Stomach (tissue), 9 donors: ENCODE data around the gene MTX3. TPM values are rescaled to one million over a fixed set of nuclear protein-coding genes. Genes with fewer than 3 reads are reported as not detected.

Experiments
- DNase-seq, 2 donors: peaks; one replicate each; pipeline versions ENCODE4 v3.0.0 to v3.0.0-alpha.2; 2013 to 2019
- H3K27ac ChIP-seq, 5 donors: fragments of 200-600 bp in 4 of 5; sonication (generic) in 4 of 5; one replicate each; pipeline ENCODE4 v1.5.1; 2013 to 2019; ENCODE audit warnings: mild to moderate bottlenecking in 1 of 5, moderate library complexity in 1 of 5
- H3K27me3 ChIP-seq, 3 donors: fragments of 200-600 bp; sonication (generic); one replicate each; pipeline ENCODE4 v1.5.1; 2017 to 2019; ENCODE audit warnings: mixed run types in 1 of 3
- H3K36me3 ChIP-seq, 4 donors: fragments of 200-600 bp; sonication (generic); 1 replicate in 3 of 4; 2 replicates in 1 of 4; pipeline ENCODE4 v1.5.1; 2016 to 2019
- H3K4me1 ChIP-seq, 4 donors: fragments of 200-600 bp; sonication (generic); one replicate each; pipeline ENCODE4 v1.5.1; 2016 to 2019
- H3K4me3 ChIP-seq, 4 donors: fragments of 200-600 bp; sonication (generic) in 3 of 4; one replicate each; pipeline ENCODE4 v1.5.1; 2016 to 2019; ENCODE audit warnings: mild to moderate bottlenecking in 1 of 4
- H3K9me3 ChIP-seq, 4 donors: fragments of 200-600 bp; sonication (generic); one replicate each; pipeline ENCODE4 v1.5.1; 2016 to 2019
- CTCF ChIP-seq, 7 experiments: fragments of 450-650 bp in 4 of 7; fragments of 200-600 bp in 3 of 7; sonication (generic) in 3 of 7; IDR thresholded peaks; one replicate each; pipeline ENCODE4 v1.5.1; 2016 to 2019; ENCODE audit warnings: antibody characterized with exemption in 7 of 7, control low read depth in 2 of 7, mild to moderate bottlenecking in 1 of 7
- EP300 ChIP-seq: sonication (generic); formaldehyde crosslinking; IDR thresholded peaks from one replicate; pipeline ENCODE4 v1.6.1; 2017; ENCODE audit warnings: antibody characterized with exemption
- POLR2A ChIP-seq, 4 donors: fragments of 450-650 bp; IDR thresholded peaks; one replicate each; pipeline ENCODE4 v1.6.1; 2016; ENCODE audit warnings: antibody characterized with exemption in 4 of 4, control low read depth in 2 of 4, mild to moderate bottlenecking in 1 of 4, moderate library complexity in 1 of 4
- POLR2AphosphoS5 ChIP-seq, 3 donors: sonication (generic); formaldehyde crosslinking; IDR thresholded peaks; one replicate each; pipeline ENCODE4 v1.6.1; 2016; ENCODE audit warnings: antibody characterized with exemption in 3 of 3
- WGBS, 5 donors: extraction: QIAGEN DNeasy Blood & Tissue Kit in 3 of 5; methylation state at CpG; one replicate each; pipeline versions ENCODE4 v1.1.5 to v1.1.7; 2013 to 2018; 5-methylcytosine and 5-hydroxymethylcytosine counted together
- intact Hi-C: fragments of 100-400 bp; cut with DNase I; formaldehyde crosslinking; loops from one replicate; pipeline ENCODE4 v1.15.1; 2023; ENCODE audit warnings: low total_unique reads
- polyA plus RNA-seq, 3 donors: library from polyadenylated mRNA; stranded (reverse); fragments of 200-250 nt; gene quantifications; one replicate each; pipeline ENCODE4 v1.2.3, GENCODE V29; 2013
- total RNA-seq, 5 donors: library from RNA; depleted of rRNA; stranded (reverse); fragments of >200 nt; gene quantifications; one replicate each; pipeline versions ENCODE4 v1.1.0 to v1.2.3, GENCODE V29; 2014 to 2016
- donor health status: healthy with polysubstance abuse.
- donor health status: Bipolar disorder and iron deficiency.
- donor health status: healthy.

Gene MTX3
- total and polyA plus RNA-seq, 8 donors, result 0.58 to 26.8 (median 5.0) TPM

GRCh38 chr5:79984363-79984762 is 6.7 kb downstream of the MTX3 start:
- H3K27me3 ChIP-seq, result no peaks in the 10 kb centered on the region
- peaks cover 0 to 4% (median under 1%) of the 10 kb centered on the region in 4 donors for H3K4me1 ChIP-seq
- H3K36me3 ChIP-seq, result peaks cover 13 to 98% (median 90%) of the 10 kb centered on the region in 4 donors
- no peak overlapping the region for H3K27ac ChIP-seq
- no peaks in the 10 kb centered on the region for H3K9me3 ChIP-seq
- TF ChIP-seq POLR2A (IDR thresholded peaks at IDR 0.05) (no peak), POLR2AphosphoS5 (IDR thresholded peaks at IDR 0.05) (no peak), CTCF (IDR thresholded peaks at IDR 0.05) (no peak)
- no peak overlapping the region for H3K4me3 ChIP-seq
- no peak for DNase-seq
- intact Hi-C loops, result no loop called here

GRCh38 chr5:79983618-79984017 is 7.4 kb downstream of the MTX3 start:
- intact Hi-C loops, result no loop called here
- DNase-seq, result no peak
- Histone ChIP-seq H3K4me3 (no peak overlapping the region), H3K27ac (no peak overlapping the region), H3K27me3 (no peaks in the 10 kb centered on the region), H3K4me1 (no peaks in the 10 kb centered on the region), H3K36me3 (peaks cover 13 to 100% (median 90%) of the 10 kb centered on the region in 4 donors), H3K9me3 (no peaks in the 10 kb centered on the region)
- WGBS, 5 donors, result 85 to 94% (median 92%) methylated on average over 7 of the region's 7 CpGs
- no peak for TF ChIP-seq POLR2AphosphoS5 (IDR thresholded peaks at IDR 0.05)
- TF ChIP-seq CTCF (IDR thresholded peaks at IDR 0.05), result no peak

GRCh38 chr5:79982136-79982535 is 8.9 kb downstream of the MTX3 start:
- H3K4me1 ChIP-seq, result no peaks in the 10 kb centered on the region
- H3K27ac ChIP-seq, result no peak overlapping the region
- H3K36me3 ChIP-seq, result peaks cover 8 to 100% (median 90%) of the 10 kb centered on the region in 4 donors
- no peaks in the 10 kb centered on the region for H3K27me3 ChIP-seq
- H3K9me3 ChIP-seq, result no peaks in the 10 kb centered on the region
- 48 to 65% (median 60%) methylated on average over 1 of the region's 1 CpG for WGBS, 5 donors
- no peak for DNase-seq
- no peak overlapping the region for H3K4me3 ChIP-seq
- TF ChIP-seq POLR2AphosphoS5 (IDR thresholded peaks at IDR 0.05) (no peak), POLR2A (IDR thresholded peaks at IDR 0.05) (no peak), EP300 (no peak), CTCF (IDR thresholded peaks at IDR 0.05) (no peak)
- intact Hi-C loops, result no loop called here

- Histone ChIP-seq H3K4me1 (no peaks in the 10 kb centered on the region), H3K36me3 (peaks cover 8 to 61% (median 47%) of the 10 kb centered on the region in 4 donors), H3K27ac (no peak overlapping the region), H3K27me3 (no peaks in the 10 kb centered on the region), H3K4me3 (no peak overlapping the region), H3K9me3 (no peaks in the 10 kb centered on the region)
- WGBS, 5 donors, result 83 to 93% (median 88%) methylated on average over 7 of the region's 7 CpGs
- DNase-seq, result no peak
- intact Hi-C loops, result no loop called here
- no peak for TF ChIP-seq CTCF (IDR thresholded peaks at IDR 0.05)
- TF ChIP-seq POLR2AphosphoS5 (IDR thresholded peaks at IDR 0.05), result no peak
- TF ChIP-seq POLR2A (IDR thresholded peaks at IDR 0.05), result no peak
- TF ChIP-seq EP300, result no peak
These were observed 14.1 kb downstream of the MTX3 start for GRCh38 chr5:79976759-79977515.
